PC-3 (cell line): ENCODE results near the gene PSMD4. TPM values are rescaled to one million over a fixed set of nuclear protein-coding genes. Genes with fewer than 3 reads are reported as not detected.

ENCODE experiments used
- ATAC-seq: fragments of 200-7000 bp; cut with Tn5 transposase; 2 replicates; pipeline ENCODE4 v1.9.1; 2020; ENCODE audit warnings: mild to moderate bottlenecking, moderate library complexity
- BruUV-seq: library from RNA; stranded (reverse); fragments of 400-500 nt; replicated peaks from 2 replicates; lab custom pipeline; 2021; lab: Mats Ljungman, UMichigan
- CTCF ChIA-PET: fragments of 300-600 bp; sonication (Branson Sonifier 250); formaldehyde crosslinking; loops from one replicate; lab custom pipeline; 2022; ENCODE audit warnings: antibody characterized with exemption; lab: Charles Lee
- POLR2A ChIA-PET: fragments of 300-600 bp; sonication (Branson Sonifier 250); formaldehyde crosslinking; loops from one replicate; lab custom pipeline; 2022; ENCODE audit warnings: antibody characterized with exemption; ENCODE audit not compliant: unreplicated experiment; lab: Charles Lee
- DNase-seq: peaks from one replicate; pipeline ENCODE4 v3.0.0-alpha.2; 2015
- H2AFZ ChIP-seq: fragments of 300-600 bp; sonication (generic); 2 replicates; pipeline ENCODE4 v1.6.0; 2016; ENCODE audit warnings: antibody characterized with exemption, low read length
- H3F3A ChIP-seq: fragments of 300-600 bp; sonication (generic); one replicate; pipeline ENCODE4 v1.6.0; 2017; ENCODE audit warnings: antibody characterized with exemption, low read length, control low read depth, mild to moderate bottlenecking; ENCODE audit not compliant: unreplicated experiment
- H3K27ac ChIP-seq: fragments of 300-600 bp; sonication (generic); 2 replicates; pipeline ENCODE4 v1.5.1; 2016; ENCODE audit warnings: mild to moderate bottlenecking, low read length
- H3K27me3 ChIP-seq: fragments of 300-600 bp; sonication (generic); 2 replicates; pipeline ENCODE4 v1.6.1; 2016; ENCODE audit warnings: low read length, mixed read lengths
- H3K36me3 ChIP-seq: fragments of 300-600 bp; sonication (generic); 2 replicates; pipeline ENCODE4 v1.6.1; 2016; ENCODE audit warnings: low read depth, mixed run types, low read length, mixed read lengths
- H3K4me1 ChIP-seq: fragments of 300-600 bp; sonication (generic); 2 replicates; pipeline ENCODE4 v1.5.1; 2016; ENCODE audit warnings: low read length; ENCODE audit not compliant: insufficient read depth
- H3K4me2 ChIP-seq: fragments of 300-600 bp; sonication (generic); 2 replicates; pipeline ENCODE4 v1.6.0; 2016; ENCODE audit warnings: low read length
- H3K4me3 ChIP-seq: fragments of 300-600 bp; sonication (generic); 2 replicates; pipeline ENCODE4 v1.5.1; 2016; ENCODE audit warnings: mild to moderate bottlenecking, low read length, mixed read lengths
- H3K79me2 ChIP-seq: fragments of 300-600 bp; sonication (generic); 2 replicates; pipeline ENCODE4 v1.6.1; 2017; ENCODE audit warnings: low read length, mixed read lengths
- H3K9ac ChIP-seq: fragments of 300-600 bp; sonication (generic); 2 replicates; pipeline ENCODE4 v1.6.0; 2016; ENCODE audit warnings: mild to moderate bottlenecking, low read length
- H3K9me2 ChIP-seq: fragments of 300-600 bp; sonication (generic); replicated peaks from 2 replicates; pipeline ENCODE4 v1.6.1; 2016; ENCODE audit warnings: mixed run types, low read length, mixed read lengths
- H3K9me3 ChIP-seq: fragments of 300-600 bp; sonication (generic); 2 replicates; pipeline ENCODE4 v1.6.1; 2016; ENCODE audit warnings: low read length, mixed read lengths
- H4K20me1 ChIP-seq: fragments of 300-600 bp; sonication (generic); 2 replicates; pipeline ENCODE4 v1.6.1; 2016; ENCODE audit warnings: low read length, mixed read lengths
- EZH2 ChIP-seq: fragments of 300-600 bp; sonication (generic); IDR thresholded peaks from one replicate; pipeline ENCODE4 v1.6.1; 2017; ENCODE audit warnings: antibody characterized with exemption, mild to moderate bottlenecking, low read length; ENCODE audit not compliant: unreplicated experiment
- EZH2phosphoT487 ChIP-seq: fragments of 300-600 bp; sonication (generic); IDR thresholded peaks from 2 replicates; pipeline ENCODE4 v1.6.1; 2018; ENCODE audit warnings: mild to moderate bottlenecking, antibody characterized with exemption, low read length, borderline replicate concordance
- intact Hi-C: fragments of 100-400 bp; cut with micrococcal nuclease; formaldehyde crosslinking; loops from 2 replicates; pipeline ENCODE4 v1.9.0; 2023
- total RNA-seq: library from RNA; depleted of rRNA; stranded (reverse); fragments of >200 nt; gene quantifications from 2 replicates; pipeline ENCODE4 v1.2.3, GENCODE V29; 2014
- TF ChIP-seq, protein P1 (sequence below): fragments of 300-600 bp; sonication (generic); conservative IDR thresholded peaks from 2 replicates; pipeline ENCODE4 v1.5.1; 2017; ENCODE audit warnings: antibody characterized with exemption, low read depth, mild to moderate bottlenecking, low read length

PSMD4 gene
- total RNA-seq, 1 experiment from 2014 or later: 404 TPM

DNA sequence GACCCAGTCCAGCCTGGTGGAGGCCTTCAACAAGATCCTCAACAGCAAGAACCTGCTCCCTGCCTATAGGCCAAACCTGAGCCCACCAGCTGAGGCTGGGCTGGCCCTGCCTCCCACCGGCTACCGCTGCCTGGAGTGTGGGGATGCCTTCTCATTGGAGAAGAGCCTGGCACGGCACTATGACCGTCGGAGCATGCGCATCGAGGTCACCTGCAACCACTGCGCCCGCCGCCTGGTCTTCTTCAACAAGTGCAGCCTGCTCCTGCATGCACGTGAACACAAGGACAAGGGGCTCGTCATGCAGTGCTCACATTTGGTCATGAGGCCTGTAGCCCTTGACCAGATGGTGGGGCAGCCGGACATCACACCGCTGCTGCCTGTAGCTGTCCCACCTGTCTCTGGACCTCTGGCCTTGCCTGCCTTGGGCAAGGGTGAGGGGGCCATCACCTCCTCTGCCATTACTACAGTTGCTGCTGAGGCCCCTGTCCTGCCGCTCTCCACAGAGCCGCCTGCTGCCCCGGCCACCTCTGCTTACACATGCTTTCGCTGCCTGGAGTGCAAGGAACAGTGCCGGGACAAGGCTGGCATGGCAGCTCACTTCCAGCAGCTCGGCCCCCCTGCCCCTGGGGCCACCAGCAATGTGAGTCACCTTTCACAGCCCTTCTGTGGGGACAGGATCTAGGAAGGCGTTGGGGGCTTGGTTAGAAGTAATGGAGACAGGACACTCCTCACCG lies 33.4 kb downstream of the PSMD4 start:
- Histone ChIP-seq H3K79me2 (peaks cover 18% of the 10 kb centered on the region), H3K27me3 (no peaks in the 10 kb centered on the region), H3K4me2 (no peak overlapping the region), H2AFZ (no peak overlapping the region), H4K20me1 (no peaks in the 10 kb centered on the region), H3K27ac (no peak overlapping the region), H3K36me3 (peaks cover 33% of the 10 kb centered on the region; the same call in 1 of the 2 replicates), H3F3A (no peaks in the 10 kb centered on the region), H3K9me3 (no peaks in the 10 kb centered on the region), H3K9me2 (no peaks in the 10 kb centered on the region), H3K4me3 (no peak overlapping the region), H3K9ac (no peak overlapping the region), H3K4me1 (peaks cover 11% of the 10 kb centered on the region)
- DNase-seq (no peak), ATAC-seq (no peak)
- intact Hi-C loops: no loop called here
- TF ChIP-seq EZH2phosphoT487: no peak
- TF ChIP-seq EZH2: no peak
- TF ChIP-seq, protein P1, sequence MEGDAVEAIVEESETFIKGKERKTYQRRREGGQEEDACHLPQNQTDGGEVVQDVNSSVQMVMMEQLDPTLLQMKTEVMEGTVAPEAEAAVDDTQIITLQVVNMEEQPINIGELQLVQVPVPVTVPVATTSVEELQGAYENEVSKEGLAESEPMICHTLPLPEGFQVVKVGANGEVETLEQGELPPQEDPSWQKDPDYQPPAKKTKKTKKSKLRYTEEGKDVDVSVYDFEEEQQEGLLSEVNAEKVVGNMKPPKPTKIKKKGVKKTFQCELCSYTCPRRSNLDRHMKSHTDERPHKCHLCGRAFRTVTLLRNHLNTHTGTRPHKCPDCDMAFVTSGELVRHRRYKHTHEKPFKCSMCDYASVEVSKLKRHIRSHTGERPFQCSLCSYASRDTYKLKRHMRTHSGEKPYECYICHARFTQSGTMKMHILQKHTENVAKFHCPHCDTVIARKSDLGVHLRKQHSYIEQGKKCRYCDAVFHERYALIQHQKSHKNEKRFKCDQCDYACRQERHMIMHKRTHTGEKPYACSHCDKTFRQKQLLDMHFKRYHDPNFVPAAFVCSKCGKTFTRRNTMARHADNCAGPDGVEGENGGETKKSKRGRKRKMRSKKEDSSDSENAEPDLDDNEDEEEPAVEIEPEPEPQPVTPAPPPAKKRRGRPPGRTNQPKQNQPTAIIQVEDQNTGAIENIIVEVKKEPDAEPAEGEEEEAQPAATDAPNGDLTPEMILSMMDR: no peak
- BruUV-seq: no TSS peak
- CTCF ChIA-PET: no interaction called here
- POLR2A ChIA-PET: no interaction called here

DNA sequence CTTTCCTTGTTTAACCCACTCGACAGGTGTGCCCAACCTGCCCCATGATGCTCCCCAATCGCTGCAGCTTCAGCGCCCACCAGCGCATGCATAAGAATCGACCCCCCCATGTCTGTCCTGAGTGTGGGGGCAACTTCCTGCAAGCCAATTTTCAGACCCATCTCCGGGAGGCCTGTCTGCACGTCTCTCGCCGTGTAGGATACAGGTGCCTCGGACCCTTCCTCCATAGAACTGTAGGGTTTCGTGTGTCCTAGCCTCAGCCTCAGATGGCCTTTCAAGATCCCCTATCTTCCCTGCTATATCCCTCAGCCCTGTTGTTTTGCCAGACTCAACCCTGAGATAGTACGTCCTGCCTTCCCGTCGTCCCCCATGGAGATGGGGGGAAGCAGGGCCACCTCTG lies 34.0 kb downstream of the PSMD4 start:
- intact Hi-C loops: no loop called here
- Histone ChIP-seq H4K20me1 (no peaks in the 10 kb centered on the region), H3K79me2 (peaks cover 12% of the 10 kb centered on the region), H3K9ac (no peak overlapping the region), H3K9me3 (no peaks in the 10 kb centered on the region), H3K36me3 (peaks cover 39% of the 10 kb centered on the region; the same call in 1 of the 2 replicates), H3K9me2 (no peaks in the 10 kb centered on the region), H3K27ac (no peak overlapping the region), H3K4me2 (no peak overlapping the region), H3K4me1 (peaks cover 7% of the 10 kb centered on the region; the same call in 1 of the 2 replicates), H3K4me3 (no peak overlapping the region), H2AFZ (no peak overlapping the region), H3K27me3 (no peaks in the 10 kb centered on the region), H3F3A (no peaks in the 10 kb centered on the region)
- POLR2A ChIA-PET: no interaction called here
- CTCF ChIA-PET: no interaction called here
- ATAC-seq (no peak), DNase-seq (no peak)
- TF ChIP-seq EZH2phosphoT487 (no peak), EZH2 (no peak)
- TF ChIP-seq, protein P1: no peak
- BruUV-seq: no TSS peak
